SH-SY5Y (cell line): Measurements from ENCODE around the gene MOCS3.

Experiments
- GATA2 ChIP-seq: IDR thresholded peaks from 2 replicates; pipeline ENCODE4 v1.6.1; 2011; ENCODE audit warnings: mild to moderate bottlenecking, low read depth, low read length
- GATA3 ChIP-seq: IDR thresholded peaks from 2 replicates; pipeline ENCODE4 v1.6.1; 2011; ENCODE audit warnings: low read depth, mild to moderate bottlenecking, low read length, moderate library complexity

DNA sequence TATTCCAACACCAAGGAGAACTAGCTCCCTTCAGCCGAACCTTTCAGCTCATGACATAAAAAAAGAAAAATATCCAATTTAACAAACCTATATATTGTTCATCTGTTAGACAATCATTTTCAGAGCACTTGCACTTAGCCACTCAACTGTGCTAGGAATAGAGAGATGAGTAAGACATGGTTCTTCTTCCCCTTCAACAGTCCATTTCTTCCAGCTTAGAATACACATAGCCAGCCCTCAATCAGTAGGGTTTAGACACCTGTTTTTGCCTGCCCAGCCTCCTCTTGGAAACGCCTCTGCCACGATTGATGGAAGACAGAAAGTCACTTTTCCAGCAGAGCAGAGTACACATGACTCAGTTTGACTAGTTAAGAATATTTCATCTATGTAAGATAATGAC lies 49.2 kb upstream of the MOCS3 start:
- TF ChIP-seq GATA3 (no peak), GATA2 (no peak)
